ENCODE results near the gene PEX1. TPM values are rescaled to one million over a fixed set of nuclear protein-coding genes. Genes with fewer than 3 reads are reported as not detected.
"Not testable (repeated sequence)": the region's sequence is repeated elsewhere in the genome, so short reads cannot be mapped to it uniquely, and the experiment has no call there.

The PEX1 gene
- total and polyA plus RNA-seq, 2 donors (not counting 1 experiment from before 2014, with no cell fraction given), result 11.3 to 23.0 TPM

DNA sequence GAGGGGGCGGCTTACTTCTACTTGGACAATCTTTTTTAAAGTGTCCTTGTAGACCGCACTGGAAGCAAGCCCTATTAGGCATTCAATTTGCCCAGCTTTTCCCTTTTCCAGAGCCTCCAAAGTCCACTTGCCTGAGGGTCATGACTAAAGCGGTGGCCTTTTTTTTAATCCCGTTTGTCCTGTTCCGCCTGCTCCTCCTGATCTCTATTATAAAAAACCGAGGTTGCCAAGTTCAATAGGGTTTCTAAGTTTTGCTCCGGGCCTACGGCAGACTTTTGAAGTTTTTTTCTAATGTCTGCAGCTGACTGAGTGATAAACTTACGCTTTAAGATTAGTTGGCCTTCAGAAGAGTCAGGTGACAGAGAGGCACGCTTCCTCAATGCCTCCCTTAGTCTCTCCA, 54.3 kb downstream of the PEX1 start:
- DNase-seq (ENCODE audit: low read depth in 2 of 2); H2AFZ ChIP-seq (ENCODE audit: low read length); H3K4me1 ChIP-seq (ENCODE audit: control insufficient read depth, extremely low read depth, insufficient read depth, low read length); H3K9me3 ChIP-seq (ENCODE audit: control insufficient read depth, insufficient read depth, low read depth, low read length); H3K9ac ChIP-seq (ENCODE audit: insufficient read depth, low read length); H3K27ac ChIP-seq (ENCODE audit: insufficient read depth, low read length); H3K79me2 ChIP-seq (ENCODE audit: control insufficient read depth, insufficient read depth, low read length); H3K27me3 ChIP-seq (ENCODE audit: control insufficient read depth, insufficient read depth, low read length); H3K4me2 ChIP-seq (ENCODE audit: extremely low read depth, insufficient read depth, low read length); H3K4me3 ChIP-seq (replicated peaks in 1 of 4; ENCODE audit: control extremely low read depth in 1 of 4, insufficient read depth in 1 of 4, low read depth in 3 of 4, low read length in 4 of 4); H4K20me1 ChIP-seq (ENCODE audit: control insufficient read depth, extremely low read depth, insufficient read depth, low read length); H3K36me3 ChIP-seq (ENCODE audit: control insufficient read depth, insufficient read depth, low read length): not testable (repeated sequence)

DNA sequence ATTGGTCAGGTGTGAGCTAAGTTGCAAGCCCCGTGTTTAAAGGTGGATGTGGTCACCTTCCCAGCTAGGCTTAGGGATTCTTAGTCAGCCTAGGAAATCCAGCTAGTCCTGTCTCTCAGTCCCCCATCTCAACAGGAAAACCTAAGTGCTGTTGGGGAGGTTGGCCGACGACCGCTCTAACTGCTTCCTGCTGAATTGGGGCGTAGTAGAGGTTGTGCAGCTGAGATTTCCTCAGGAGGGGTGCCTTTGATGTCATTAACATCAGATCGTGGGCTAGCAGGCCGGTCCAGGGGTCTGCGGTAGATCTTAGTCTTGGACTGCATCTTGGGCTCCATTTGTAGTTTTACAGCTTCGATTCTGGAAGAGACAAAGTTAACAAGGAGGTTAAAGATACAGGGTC, 59.7 kb downstream of the PEX1 start:
- H3K4me2 ChIP-seq (ENCODE audit: extremely low read depth, insufficient read depth, low read length); DNase-seq (ENCODE audit: low read depth in 2 of 2); H3K36me3 ChIP-seq (ENCODE audit: control insufficient read depth, insufficient read depth, low read length); H3K27me3 ChIP-seq (ENCODE audit: control insufficient read depth, insufficient read depth, low read length); H2AFZ ChIP-seq (ENCODE audit: low read length); H3K79me2 ChIP-seq (ENCODE audit: control insufficient read depth, insufficient read depth, low read length); H4K20me1 ChIP-seq (ENCODE audit: control insufficient read depth, extremely low read depth, insufficient read depth, low read length); H3K27ac ChIP-seq (ENCODE audit: insufficient read depth, low read length); H3K4me1 ChIP-seq (ENCODE audit: control insufficient read depth, extremely low read depth, insufficient read depth, low read length); H3K4me3 ChIP-seq (replicated peaks in 1 of 4; ENCODE audit: control extremely low read depth in 1 of 4, insufficient read depth in 1 of 4, low read depth in 3 of 4, low read length in 4 of 4); H3K9me3 ChIP-seq (ENCODE audit: control insufficient read depth, insufficient read depth, low read depth, low read length); H3K9ac ChIP-seq (ENCODE audit: insufficient read depth, low read length): not testable (repeated sequence)

DNA sequence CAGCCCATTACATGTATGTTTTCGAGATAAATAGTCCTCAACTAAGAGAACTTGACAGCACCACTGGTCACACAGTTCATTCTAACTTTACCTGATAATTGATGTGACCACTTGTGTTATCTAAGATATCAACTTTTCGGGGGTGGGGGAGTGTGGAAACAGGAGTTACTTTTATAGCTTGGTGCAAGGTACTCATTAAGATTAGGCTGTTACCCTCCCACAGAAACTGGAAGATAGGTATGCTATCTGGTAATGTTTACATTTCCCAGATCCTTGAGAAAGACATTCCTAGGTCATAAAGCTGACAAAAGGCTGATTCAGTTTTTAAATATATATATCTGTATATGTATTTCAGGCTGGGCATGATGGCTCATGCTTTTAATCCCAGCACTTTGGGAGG, 61.6 kb downstream of the PEX1 start:
- H3K4me3 ChIP-seq (replicated peaks in 1 of 4; ENCODE audit: control extremely low read depth in 1 of 4, insufficient read depth in 1 of 4, low read depth in 3 of 4, low read length in 4 of 4), result no peak overlapping the region
- H4K20me1 ChIP-seq (ENCODE audit: control insufficient read depth, extremely low read depth, insufficient read depth, low read length), result no peaks in the 10 kb centered on the region
- H3K36me3 ChIP-seq (ENCODE audit: control insufficient read depth, insufficient read depth, low read length), result no peaks in the 10 kb centered on the region
- no peak overlapping the region for H2AFZ ChIP-seq (ENCODE audit: low read length)
- no peaks in the 10 kb centered on the region for H3K4me1 ChIP-seq (ENCODE audit: control insufficient read depth, extremely low read depth, insufficient read depth, low read length)
- H3K9ac ChIP-seq (ENCODE audit: insufficient read depth, low read length), result no peak overlapping the region
- no peaks in the 10 kb centered on the region for H3K9me3 ChIP-seq (ENCODE audit: control insufficient read depth, insufficient read depth, low read depth, low read length)
- no peak for DNase-seq (ENCODE audit: low read depth in 2 of 2)
- no peak overlapping the region for H3K27ac ChIP-seq (ENCODE audit: insufficient read depth, low read length)
- TF ChIP-seq EZH2 (IDR thresholded peaks at IDR 0.05; ENCODE audit: low read length, missing control alignments), result no peak
- TF ChIP-seq, protein P1, sequence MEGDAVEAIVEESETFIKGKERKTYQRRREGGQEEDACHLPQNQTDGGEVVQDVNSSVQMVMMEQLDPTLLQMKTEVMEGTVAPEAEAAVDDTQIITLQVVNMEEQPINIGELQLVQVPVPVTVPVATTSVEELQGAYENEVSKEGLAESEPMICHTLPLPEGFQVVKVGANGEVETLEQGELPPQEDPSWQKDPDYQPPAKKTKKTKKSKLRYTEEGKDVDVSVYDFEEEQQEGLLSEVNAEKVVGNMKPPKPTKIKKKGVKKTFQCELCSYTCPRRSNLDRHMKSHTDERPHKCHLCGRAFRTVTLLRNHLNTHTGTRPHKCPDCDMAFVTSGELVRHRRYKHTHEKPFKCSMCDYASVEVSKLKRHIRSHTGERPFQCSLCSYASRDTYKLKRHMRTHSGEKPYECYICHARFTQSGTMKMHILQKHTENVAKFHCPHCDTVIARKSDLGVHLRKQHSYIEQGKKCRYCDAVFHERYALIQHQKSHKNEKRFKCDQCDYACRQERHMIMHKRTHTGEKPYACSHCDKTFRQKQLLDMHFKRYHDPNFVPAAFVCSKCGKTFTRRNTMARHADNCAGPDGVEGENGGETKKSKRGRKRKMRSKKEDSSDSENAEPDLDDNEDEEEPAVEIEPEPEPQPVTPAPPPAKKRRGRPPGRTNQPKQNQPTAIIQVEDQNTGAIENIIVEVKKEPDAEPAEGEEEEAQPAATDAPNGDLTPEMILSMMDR (conservative IDR thresholded peaks at IDR 0.05 in 1 of 2, IDR thresholded peaks at IDR 0.05 in 1 of 2; ENCODE audit: low read depth in 1 of 2, low read length in 2 of 2), result no peak
- no peaks in the 10 kb centered on the region for H3K27me3 ChIP-seq (ENCODE audit: control insufficient read depth, insufficient read depth, low read length)
- H3K4me2 ChIP-seq (ENCODE audit: extremely low read depth, insufficient read depth, low read length), result no peak overlapping the region
- H3K79me2 ChIP-seq (ENCODE audit: control insufficient read depth, insufficient read depth, low read length), result no peaks in the 10 kb centered on the region

DNA sequence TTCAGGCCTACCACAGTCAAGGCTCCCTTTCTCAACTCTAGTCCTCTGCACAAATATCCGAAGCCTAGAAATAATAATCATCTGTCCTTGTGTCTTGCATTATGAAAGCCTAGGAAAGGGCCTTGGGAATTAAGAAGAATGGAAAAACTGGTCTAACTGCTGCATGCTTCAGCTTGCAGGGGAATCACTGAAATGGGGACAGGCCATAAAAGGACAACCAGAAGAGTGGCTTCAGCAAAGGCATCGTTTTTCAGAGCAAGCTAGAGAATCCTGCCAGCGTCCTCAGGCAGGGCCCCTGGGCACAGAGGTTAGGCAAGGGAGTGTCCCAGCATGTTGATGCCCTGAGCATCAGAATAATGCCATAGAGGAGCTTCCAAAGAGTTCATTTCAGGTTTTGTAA, 63.8 kb downstream of the PEX1 start:
- Histone ChIP-seq H3K27me3 (ENCODE audit: control insufficient read depth, insufficient read depth, low read length) (no peaks in the 10 kb centered on the region), H3K9me3 (ENCODE audit: control insufficient read depth, insufficient read depth, low read depth, low read length) (no peaks in the 10 kb centered on the region), H2AFZ (ENCODE audit: low read length) (no peak overlapping the region), H3K4me2 (ENCODE audit: extremely low read depth, insufficient read depth, low read length) (no peak overlapping the region), H3K27ac (ENCODE audit: insufficient read depth, low read length) (no peak overlapping the region), H3K79me2 (ENCODE audit: control insufficient read depth, insufficient read depth, low read length) (no peaks in the 10 kb centered on the region), H3K4me3 (replicated peaks in 1 of 4; ENCODE audit: control extremely low read depth in 1 of 4, insufficient read depth in 1 of 4, low read depth in 3 of 4, low read length in 4 of 4) (no peak overlapping the region), H4K20me1 (ENCODE audit: control insufficient read depth, extremely low read depth, insufficient read depth, low read length) (no peaks in the 10 kb centered on the region), H3K4me1 (ENCODE audit: control insufficient read depth, extremely low read depth, insufficient read depth, low read length) (no peaks in the 10 kb centered on the region), H3K9ac (ENCODE audit: insufficient read depth, low read length) (no peak overlapping the region), H3K36me3 (ENCODE audit: control insufficient read depth, insufficient read depth, low read length) (no peaks in the 10 kb centered on the region)
- DNase-seq (ENCODE audit: low read depth in 2 of 2), result no peak
- no peak for TF ChIP-seq EZH2 (IDR thresholded peaks at IDR 0.05; ENCODE audit: low read length, missing control alignments)
- TF ChIP-seq, protein P1 (conservative IDR thresholded peaks at IDR 0.05 in 1 of 2, IDR thresholded peaks at IDR 0.05 in 1 of 2; ENCODE audit: low read depth in 1 of 2, low read length in 2 of 2), result no peak

Data from fibroblast of lung (primary cell).